Common myeloid progenitor, CD34-positive (primary cell): ENCODE measurements around the gene PKNOX2.

Source experiments
- CTCF ChIA-PET: fragments of 350-600 bp; sonication (Branson Sonifier 250); formaldehyde crosslinking; loops from one replicate; lab custom pipeline; 2021; ENCODE audit warnings: antibody characterized with exemption; lab: Charles Lee
- POLR2A ChIA-PET: fragments of 350-600 bp; sonication (Branson Sonifier 250); formaldehyde crosslinking; loops from one replicate; lab custom pipeline; 2021; ENCODE audit warnings: antibody characterized with exemption; lab: Charles Lee
- DNase-seq, 3 donors: peaks; one replicate each; pipeline versions ENCODE4 v3.0.0 to v3.0.0-alpha.2; 2013
- H3K27ac ChIP-seq, 2 experiments: 1 replicate in 1 of 2; 2 replicates in 1 of 2; pipeline ENCODE4 v1.7.0; 2013; ENCODE audit warnings: inconsistent platforms in 2 of 2, low read length in 2 of 2, mild to moderate bottlenecking in 2 of 2, low read depth in 1 of 2, moderate library complexity in 1 of 2; ENCODE audit not compliant: severe bottlenecking in 2 of 2, insufficient read depth in 1 of 2, poor library complexity in 1 of 2
- H3K27me3 ChIP-seq, 5 experiments: replicated peaks in 2 of 5; 1 replicate in 3 of 5; 2 replicates in 2 of 5; pipeline versions ENCODE4 v1.6.1 to v1.7.0; 2013; ENCODE audit warnings: low read length in 4 of 5, mild to moderate bottlenecking in 2 of 5, moderate library complexity in 2 of 5, inconsistent platforms in 1 of 5; ENCODE audit not compliant: insufficient read depth in 5 of 5, control insufficient read depth in 4 of 5
- H3K36me3 ChIP-seq, 4 experiments: 1 replicate in 2 of 4; 2 replicates in 2 of 4; pipeline versions ENCODE4 v1.6.1 to v1.7.0; 2013; ENCODE audit warnings: low read length in 3 of 4, control low read depth in 1 of 4, mild to moderate bottlenecking in 1 of 4; ENCODE audit not compliant: control insufficient read depth in 4 of 4, insufficient read depth in 4 of 4
- H3K4me1 ChIP-seq, 4 experiments: 1 replicate in 3 of 4; 2 replicates in 1 of 4; pipeline versions ENCODE4 v1.6.1 to v1.7.1; 2013; ENCODE audit warnings: low read length in 3 of 4, mild to moderate bottlenecking in 3 of 4, control low read depth in 1 of 4, inconsistent platforms in 1 of 4, moderate library complexity in 1 of 4; ENCODE audit not compliant: control insufficient read depth in 4 of 4, insufficient read depth in 4 of 4; ENCODE audit errors: control extremely low read depth in 1 of 4
- H3K4me3 ChIP-seq, 7 experiments: 1 replicate in 4 of 7; 2 replicates in 3 of 7; pipeline versions ENCODE4 v1.5.1 to v1.7.0; 2013; ENCODE audit warnings: mild to moderate bottlenecking in 7 of 7, low read length in 6 of 7, moderate library complexity in 6 of 7, inconsistent platforms in 2 of 7, low read depth in 2 of 7, control low read depth in 1 of 7; ENCODE audit not compliant: insufficient read depth in 4 of 7, control insufficient read depth in 1 of 7; ENCODE audit errors: extremely low read depth in 1 of 7
- H3K9me3 ChIP-seq, 5 experiments: 1 replicate in 4 of 5; 2 replicates in 1 of 5; pipeline versions ENCODE4 v1.6.1 to v1.7.1; 2013; ENCODE audit warnings: low read length in 4 of 5, mild to moderate bottlenecking in 2 of 5, inconsistent platforms in 1 of 5, low read depth in 1 of 5, moderate library complexity in 1 of 5; ENCODE audit not compliant: control insufficient read depth in 4 of 5, insufficient read depth in 2 of 5; ENCODE audit errors: control extremely low read depth in 1 of 5
- WGBS: methylation state at CpG from one replicate; pipeline ENCODE4 v1.1.5; 2013; ENCODE audit not compliant: insufficient coverage; 5-methylcytosine and 5-hydroxymethylcytosine counted together

The PKNOX2 gene

DNA sequence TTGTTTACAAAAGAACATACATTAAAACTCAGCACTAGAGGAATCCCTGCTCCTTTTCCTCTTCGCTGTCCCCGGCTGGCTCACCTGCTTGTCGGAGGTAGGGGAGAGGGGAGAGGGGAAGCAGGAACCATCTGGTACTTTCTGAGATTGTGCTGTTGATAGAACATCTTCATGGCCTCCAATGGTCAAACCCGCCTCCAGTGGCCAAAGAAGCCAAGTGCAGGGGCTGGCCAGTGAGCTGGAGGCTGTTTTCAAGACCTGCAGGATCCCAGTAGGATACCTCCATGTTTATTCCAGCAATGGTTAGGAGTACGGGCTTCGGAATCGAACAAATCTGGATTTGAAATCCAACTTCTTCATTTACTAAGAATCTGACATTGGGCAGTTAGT is 92.6 kb downstream of the PKNOX2 start:
- Histone ChIP-seq H3K9me3 (no peaks in the 10 kb centered on the region), H3K4me3 (no peak overlapping the region), H3K27ac (no peak overlapping the region), H3K36me3 (no peaks in the 10 kb centered on the region), H3K4me1 (no peaks in the 10 kb centered on the region), H3K27me3 (peaks cover 2 to 24% (median 18%) of the 10 kb centered on the region in 5 experiments)
- CTCF ChIA-PET = interaction anchor here (1.3 kb wide), 1 partner anchor 22 kb away, joined by 4 read pairs; no protein-coding TSS in a partner anchor
- no peak for DNase-seq
- POLR2A ChIA-PET = no interaction called here
- 93% methylated on average over 4 of the region's 7 CpGs for WGBS

DNA sequence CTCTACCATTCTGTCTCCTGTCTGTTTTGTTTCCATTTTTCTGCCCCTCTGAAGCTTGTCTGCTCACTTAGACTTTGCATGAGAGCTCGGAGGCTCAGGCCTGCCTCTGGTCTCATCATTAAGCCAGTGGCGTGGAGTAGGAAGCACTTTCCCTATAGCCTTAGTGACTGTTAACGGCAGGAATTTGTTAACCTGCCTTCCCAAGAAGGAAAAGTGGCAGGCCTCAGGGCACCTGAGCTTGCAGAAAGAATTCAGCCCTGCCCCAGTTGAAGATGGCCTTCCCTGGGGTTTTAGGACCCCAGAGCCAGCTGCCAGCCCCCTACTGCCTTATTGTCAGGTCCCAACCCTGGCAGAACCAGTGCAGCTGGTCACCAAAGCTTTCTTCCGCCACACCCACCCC is 93.2 kb downstream of the PKNOX2 start:
- Histone ChIP-seq H3K9me3 (no peaks in the 10 kb centered on the region), H3K27ac (no peak overlapping the region), H3K4me3 (no peak overlapping the region), H3K4me1 (peaks cover 0 to 2% (median 0%) of the 10 kb centered on the region in 4 experiments), H3K36me3 (no peaks in the 10 kb centered on the region), H3K27me3 (peaks cover 2 to 27% (median 15%) of the 10 kb centered on the region in 5 experiments)
- WGBS = 92% methylated on average over 4 of the region's 4 CpGs
- no peak for DNase-seq
- ChIA-PET POLR2A (interaction anchor here (0.6 kb wide), 1 partner anchor 27 kb away, joined by 3 read pairs; no protein-coding TSS in a partner anchor), CTCF (interaction anchor here (1.3 kb wide), 1 partner anchor 22 kb away, joined by 4 read pairs; no protein-coding TSS in a partner anchor)

DNA sequence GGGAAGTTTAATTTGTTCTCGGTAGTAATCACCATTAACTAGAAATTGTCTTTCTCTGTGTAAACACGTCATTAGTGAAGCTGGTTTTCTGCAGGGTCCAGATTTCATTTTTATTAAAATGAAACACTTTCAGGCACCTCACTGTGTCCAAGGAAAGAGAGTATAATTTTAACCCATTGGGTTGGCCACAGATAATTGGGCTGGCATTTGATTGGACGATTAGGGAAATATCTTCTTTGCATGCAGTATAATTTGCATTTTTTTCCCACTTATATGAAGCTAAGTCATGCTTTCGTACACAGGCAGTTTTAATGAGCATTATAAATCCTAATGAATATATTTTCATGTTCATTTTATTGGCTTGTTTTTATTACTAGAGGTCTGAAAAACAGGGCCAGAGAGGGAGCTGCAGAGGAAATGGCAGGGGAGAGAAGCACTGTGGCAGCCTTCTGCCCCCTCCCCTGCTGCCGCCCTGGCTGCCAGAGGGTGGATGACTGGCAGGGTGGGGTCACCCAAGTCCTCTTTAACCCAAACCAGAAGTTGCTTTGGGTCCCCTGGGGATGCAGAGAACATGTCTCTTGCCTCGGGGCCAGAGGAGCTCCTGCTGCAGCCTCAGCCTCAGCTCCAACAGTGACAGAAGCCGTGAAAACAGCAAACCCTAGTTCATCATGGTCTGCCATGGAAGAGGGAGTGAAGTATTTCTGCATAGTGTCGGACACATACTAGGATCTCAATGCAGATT is 93.9 kb downstream of the PKNOX2 start:
- H3K36me3 ChIP-seq = no peaks in the 10 kb centered on the region
- POLR2A ChIA-PET = interaction anchor here (0.6 kb wide), 1 partner anchor 26 kb away, joined by 3 read pairs; no protein-coding TSS in a partner anchor
- H3K9me3 ChIP-seq = no peaks in the 10 kb centered on the region
- no peak overlapping the region for H3K27ac ChIP-seq
- DNase-seq = no peak
- H3K27me3 ChIP-seq = peaks cover 2 to 34% (median 16%) of the 10 kb centered on the region in 5 experiments
- H3K4me1 ChIP-seq = peaks cover 0 to 6% (median 1%) of the 10 kb centered on the region in 4 experiments
- H3K4me3 ChIP-seq = no peak overlapping the region
- WGBS = 92% methylated on average over 3 of the region's 8 CpGs
- CTCF ChIA-PET = interaction anchor here (1.3 kb wide), 1 partner anchor 23 kb away, joined by 4 read pairs; no protein-coding TSS in a partner anchor

DNA sequence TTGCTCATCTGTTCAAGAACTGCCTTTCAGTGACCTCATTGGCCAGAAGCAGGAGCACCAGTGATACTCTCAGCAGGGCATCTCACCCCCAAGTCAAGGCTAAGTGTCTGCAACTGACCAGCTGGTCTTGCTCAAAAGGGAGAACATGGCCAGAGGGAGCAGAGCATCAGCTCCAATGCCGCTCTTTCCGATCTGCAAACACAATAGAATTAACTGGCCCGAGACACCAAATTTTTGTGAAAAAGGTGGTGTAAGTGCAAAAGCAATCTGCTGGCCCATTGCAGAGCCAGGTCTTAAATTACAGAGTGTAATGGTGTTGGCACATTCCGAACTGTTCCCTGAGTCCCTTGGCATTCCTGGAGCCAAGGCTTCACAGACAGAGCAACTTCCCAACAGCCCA is 97.0 kb downstream of the PKNOX2 start:
- DNase-seq = no peak
- Histone ChIP-seq H3K9me3 (no peaks in the 10 kb centered on the region), H3K27me3 (peaks cover 2 to 65% (median 19%) of the 10 kb centered on the region in 5 experiments), H3K4me1 (peaks cover 0 to 7% (median 2%) of the 10 kb centered on the region in 4 experiments), H3K36me3 (no peaks in the 10 kb centered on the region), H3K27ac (no peak overlapping the region), H3K4me3 (no peak overlapping the region)
- WGBS = 92% methylated on average over 3 of the region's 4 CpGs
- ChIA-PET POLR2A (interaction anchor here (0.6 kb wide), 1 partner anchor 191 kb away, joined by 3 read pairs; no protein-coding TSS in a partner anchor), CTCF (no interaction called here)

DNA sequence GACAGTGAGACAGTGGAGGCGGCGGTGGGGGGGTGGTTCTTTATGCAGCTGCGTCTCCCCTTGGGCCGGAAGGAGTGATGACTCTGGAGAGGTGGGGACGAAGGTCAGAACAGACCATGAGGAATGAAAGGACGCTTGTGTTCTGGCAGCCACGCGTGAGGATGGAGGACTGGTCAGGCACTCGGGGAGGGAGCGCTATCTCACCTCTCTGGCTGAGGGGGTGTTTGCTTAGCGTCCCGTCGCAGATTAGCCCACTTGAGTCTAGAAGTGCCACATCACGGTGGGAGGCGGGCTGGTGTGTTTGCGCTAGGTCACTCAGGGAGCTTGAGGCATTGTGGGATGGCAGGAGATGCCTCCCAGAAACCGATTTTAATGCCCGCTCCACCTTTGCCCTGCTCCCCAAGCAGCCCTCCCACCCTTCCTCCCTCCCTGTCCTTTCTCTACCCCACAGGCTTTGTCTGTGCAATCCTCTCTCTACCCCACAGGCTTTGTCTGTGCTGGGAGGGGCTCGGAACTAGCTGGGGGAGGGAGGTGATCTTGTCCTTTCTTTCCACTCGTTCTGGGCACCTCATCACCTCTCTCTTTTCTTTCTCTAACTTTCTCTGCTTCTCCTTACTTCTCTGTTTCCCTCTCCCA is 97.8 kb downstream of the PKNOX2 start:
- POLR2A ChIA-PET = no interaction called here
- peaks cover 0 to 7% (median 2%) of the 10 kb centered on the region in 4 experiments for H3K4me1 ChIP-seq
- peaks cover 3 to 71% (median 22%) of the 10 kb centered on the region in 5 experiments for H3K27me3 ChIP-seq

DNA sequence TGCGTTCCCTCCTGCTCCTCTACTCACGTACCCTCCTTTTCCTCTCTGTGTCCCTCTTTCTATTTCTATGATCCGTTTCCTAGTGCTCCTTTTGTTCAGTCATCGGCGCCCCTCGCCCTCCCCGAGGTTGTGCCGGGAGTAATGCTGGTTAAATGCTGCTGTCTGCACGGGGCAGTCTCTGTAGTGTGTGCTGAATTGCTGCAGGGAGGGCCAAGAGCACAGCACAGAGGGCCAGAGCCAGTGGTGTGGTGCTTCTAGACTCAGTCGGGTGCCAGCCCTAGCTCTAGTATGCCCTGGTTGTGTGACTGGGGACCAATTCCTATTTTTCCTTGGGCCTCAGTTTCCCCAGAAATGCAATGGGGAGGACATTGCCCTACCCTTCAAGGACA is 98.3 kb downstream of the PKNOX2 start:
- ChIA-PET CTCF (no interaction called here), POLR2A (no interaction called here)
- 20% methylated on average over 2 of the region's 10 CpGs for WGBS
- H3K4me3 ChIP-seq = no peak overlapping the region
- no peaks in the 10 kb centered on the region for H3K9me3 ChIP-seq
- H3K27me3 ChIP-seq = peaks cover 3 to 77% (median 22%) of the 10 kb centered on the region in 5 experiments
- H3K4me1 ChIP-seq = peaks cover 0 to 7% (median 2%) of the 10 kb centered on the region in 4 experiments
- no peaks in the 10 kb centered on the region for H3K36me3 ChIP-seq
- no peak for DNase-seq
- H3K27ac ChIP-seq = no peak overlapping the region

More for the DNA sequence above, 97.8 kb downstream of the PKNOX2 start:
- 53% methylated on average over 10 of the region's 20 CpGs for WGBS
- Histone ChIP-seq H3K9me3 (no peaks in the 10 kb centered on the region), H3K36me3 (no peaks in the 10 kb centered on the region), H3K4me3 (no peak overlapping the region), H3K27ac (no peak overlapping the region)
- CTCF ChIA-PET = no interaction called here
- no peak for DNase-seq
